B cell (primary cell): ENCODE measurements around the gene SEMA7A. TPM values are rescaled to one million over a fixed set of nuclear protein-coding genes. Genes with fewer than 3 reads are reported as not detected.

Source experiments
- ATAC-seq: fragments of 200-7000 bp; cut with Tn5 transposase; one replicate; pipeline ENCODE4 v1.10.0; 2021; ENCODE audit warnings: low read depth, mild to moderate bottlenecking, moderate number of reproducible peaks, moderate library complexity
- CTCF ChIA-PET: fragments of 350-600 bp; sonication (Branson Sonifier 250); formaldehyde crosslinking; loops from one replicate; lab custom pipeline; 2021; ENCODE audit warnings: antibody characterized with exemption, inconsistent platforms; lab: Charles Lee
- POLR2A ChIA-PET: fragments of 350-600 bp; sonication (Branson Sonifier 250); formaldehyde crosslinking; loops from one replicate; lab custom pipeline; 2021; ENCODE audit warnings: antibody characterized with exemption; lab: Charles Lee
- DNase-seq: peaks from one replicate; pipeline ENCODE4 v3.0.0; 2013
- H2AFZ ChIP-seq: 2 replicates; pipeline ENCODE4 v1.6.1; 2012; ENCODE audit warnings: mild to moderate bottlenecking, low read depth, low read length; ENCODE audit not compliant: insufficient read depth, poor library complexity, severe bottlenecking
- H3K27ac ChIP-seq, 2 donors: 1 replicate in 1 of 2; 2 replicates in 1 of 2; pipeline ENCODE4 v1.5.1; 2012 to 2013; ENCODE audit warnings: low read length in 2 of 2, mild to moderate bottlenecking in 2 of 2, moderate library complexity in 1 of 2
- H3K27me3 ChIP-seq, 4 experiments: fragments of 200-600 bp in 1 of 4; sonication (generic) in 1 of 4; replicated peaks in 1 of 4; 1 replicate in 2 of 4; 2 replicates in 2 of 4; pipeline versions ENCODE4 v1.6.1 to v1.7.0; 2013 to 2016; ENCODE audit warnings: low read length in 3 of 4, mild to moderate bottlenecking in 2 of 4, mixed read lengths in 1 of 4, moderate library complexity in 1 of 4; ENCODE audit not compliant: insufficient read depth in 4 of 4, control insufficient read depth in 3 of 4; ENCODE audit errors: control extremely low read depth in 1 of 4
- H3K36me3 ChIP-seq, 2 experiments: replicated peaks in 1 of 2; 1 replicate in 1 of 2; 2 replicates in 1 of 2; pipeline versions ENCODE4 v1.6.1 to v1.7.1; 2013; ENCODE audit warnings: low read length in 1 of 2; ENCODE audit not compliant: insufficient read depth in 2 of 2, control insufficient read depth in 1 of 2; ENCODE audit errors: control extremely low read depth in 1 of 2, extremely low read depth in 1 of 2
- H3K4me1 ChIP-seq, 2 donors: fragments of 200-600 bp in 1 of 2; sonication (generic) in 1 of 2; 1 replicate in 1 of 2; 2 replicates in 1 of 2; pipeline versions ENCODE4 v1.5.1 to v1.6.1; 2013 to 2017; ENCODE audit warnings: low read length in 2 of 2; ENCODE audit not compliant: control insufficient read depth in 2 of 2, insufficient read depth in 2 of 2
- H3K4me2 ChIP-seq: replicated peaks from 2 replicates; pipeline ENCODE3; 2012; ENCODE audit warnings: mild to moderate bottlenecking, low read depth, low read length; ENCODE audit not compliant: poor library complexity, severe bottlenecking
- H3K4me3 ChIP-seq, 5 experiments: fragments of 200-600 bp in 1 of 5; sonication (generic) in 1 of 5; 1 replicate in 3 of 5; 2 replicates in 2 of 5; pipeline versions ENCODE4 v1.5.1 to v1.7.0; 2011 to 2016; ENCODE audit warnings: low read length in 4 of 5, mild to moderate bottlenecking in 4 of 5, low read depth in 2 of 5, control low read depth in 1 of 5, moderate library complexity in 1 of 5; ENCODE audit not compliant: insufficient read depth in 1 of 5; ENCODE audit errors: control extremely low read depth in 1 of 5, extremely low read depth in 1 of 5
- H3K79me2 ChIP-seq: fragments of 200-600 bp; sonication (generic); one replicate; pipeline ENCODE4 v1.6.0; 2016; ENCODE audit warnings: low read length; ENCODE audit not compliant: control insufficient read depth, insufficient read depth
- H3K9ac ChIP-seq: fragments of 200-600 bp; sonication (generic); 2 replicates; pipeline ENCODE4 v1.6.1; 2017; ENCODE audit warnings: mild to moderate bottlenecking, low read length, moderate library complexity
- H3K9me3 ChIP-seq, 3 donors: one replicate each; pipeline versions ENCODE4 v1.6.1 to v1.7.1; 2013; ENCODE audit warnings: low read length in 2 of 3; ENCODE audit not compliant: control insufficient read depth in 2 of 3, insufficient read depth in 1 of 3; ENCODE audit errors: control extremely low read depth in 1 of 3
- H4K20me1 ChIP-seq: 2 replicates; pipeline ENCODE4 v1.6.0; 2012; ENCODE audit warnings: mild to moderate bottlenecking, low read length; ENCODE audit not compliant: insufficient read depth, control insufficient read depth, poor library complexity, severe bottlenecking
- H3K27ac Mint-ChIP-seq: one replicate; pipeline ENCODE4 v1.8.0; 2021; ENCODE audit warnings: mixed read lengths
- H3K27me3 Mint-ChIP-seq: one replicate; pipeline ENCODE4 v1.8.0; 2021; ENCODE audit warnings: mixed read lengths
- H3K4me1 Mint-ChIP-seq: one replicate; pipeline ENCODE4 v1.8.0; 2021; ENCODE audit warnings: mixed read lengths
- H3K4me3 Mint-ChIP-seq: one replicate; pipeline ENCODE4 v1.8.0; 2021; ENCODE audit warnings: mixed read lengths
- H3K9me3 Mint-ChIP-seq: one replicate; pipeline ENCODE4 v1.8.0; 2022; ENCODE audit warnings: mixed read lengths; ENCODE audit not compliant: insufficient read depth
- EZH2 ChIP-seq: IDR thresholded peaks from 2 replicates; pipeline ENCODE4 v1.6.1; 2012; ENCODE audit warnings: borderline replicate concordance, low read depth, mild to moderate bottlenecking, moderate library complexity, low read length; ENCODE audit not compliant: insufficient read depth, poor library complexity, severe bottlenecking
- WGBS: methylation state at CpG from one replicate; pipeline ENCODE4 v1.1.5; 2013; ENCODE audit warnings: missing lambda C conversion rate; ENCODE audit not compliant: insufficient coverage; 5-methylcytosine and 5-hydroxymethylcytosine counted together
- intact Hi-C: fragments of 100-400 bp; cut with micrococcal nuclease; formaldehyde crosslinking; loops from one replicate; pipeline ENCODE4 v1.10.0; 2022
- polyA plus RNA-seq: library from polyadenylated mRNA; depleted of rRNA; stranded (reverse); fragments of >200 nt; gene quantifications from 2 replicates; pipeline ENCODE4 v1.2.3, GENCODE V29; 2012
- total RNA-seq, 2 donors: library from RNA; stranded (reverse); fragments of 120-200 nt in 1 of 2; gene quantifications; 1 replicate in 1 of 2; 2 replicates in 1 of 2; pipeline versions ENCODE4 v1.2.3 to v1.2.4, GENCODE V29; 2013 to 2022
- TF ChIP-seq, protein P1 (sequence below): fragments of 200-600 bp; IDR thresholded peaks from one replicate; pipeline ENCODE4 v1.8.0; 2022; ENCODE audit warnings: antibody characterized with exemption, mild to moderate bottlenecking

The SEMA7A gene
- total and polyA plus RNA-seq, 2 donors (not counting 1 experiment from before 2014, with no cell fraction given) = 42.0 to 44.2 TPM

DNA sequence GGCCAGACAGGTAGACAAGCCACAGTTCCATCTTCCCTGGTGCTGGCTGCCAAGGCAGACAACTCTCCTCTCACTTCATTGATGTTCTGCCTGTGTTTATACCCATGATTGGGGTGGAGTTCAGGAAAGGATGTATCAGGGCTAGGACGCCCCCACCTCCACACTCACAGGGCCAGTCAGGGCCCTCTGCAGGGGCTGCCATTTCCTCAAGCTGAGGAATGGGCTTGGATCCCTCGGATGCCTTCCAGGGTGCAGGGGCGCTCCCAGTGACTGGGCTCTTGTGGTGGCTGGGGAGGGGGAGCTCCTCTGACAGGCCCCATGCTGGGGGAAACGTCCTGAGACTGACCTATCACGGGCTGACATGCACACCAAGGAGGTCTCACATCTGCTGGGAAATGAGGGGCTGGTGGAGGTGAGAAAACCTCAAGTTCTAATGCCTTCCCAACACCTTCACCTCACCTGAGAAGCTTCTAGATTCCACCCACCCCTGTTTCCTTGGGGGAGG is 31.4 kb downstream of the SEMA7A start:
- no peaks in the 10 kb centered on the region for H3K27me3 ChIP-seq
- H4K20me1 ChIP-seq = no peaks in the 10 kb centered on the region
- ATAC-seq = no peak
- 64% methylated on average over 2 of the region's 5 CpGs for WGBS
- DNase-seq = no peak
- H3K27ac ChIP-seq = peak overlapping the region; percentile 76
- peaks cover 0 to 4% (median 0%) of the 10 kb centered on the region in 3 donors for H3K9me3 ChIP-seq
- intact Hi-C loops = loop anchor here (1.0 kb wide), 1 partner anchor 27 kb away; no protein-coding TSS in a partner anchor
- H3K9ac ChIP-seq = peak overlapping the region; percentile 22
- Mint-ChIP-seq H3K27ac (peak overlapping the region; percentile 57), H3K27me3 (no peaks in the 10 kb centered on the region), H3K4me1 (peaks cover 92% of the 10 kb centered on the region), H3K9me3 (no peaks in the 10 kb centered on the region), H3K4me3 (peak overlapping the region; percentile 49)
- peak overlapping the region; percentile 80 for H3K4me2 ChIP-seq
- TF ChIP-seq, protein P1, sequence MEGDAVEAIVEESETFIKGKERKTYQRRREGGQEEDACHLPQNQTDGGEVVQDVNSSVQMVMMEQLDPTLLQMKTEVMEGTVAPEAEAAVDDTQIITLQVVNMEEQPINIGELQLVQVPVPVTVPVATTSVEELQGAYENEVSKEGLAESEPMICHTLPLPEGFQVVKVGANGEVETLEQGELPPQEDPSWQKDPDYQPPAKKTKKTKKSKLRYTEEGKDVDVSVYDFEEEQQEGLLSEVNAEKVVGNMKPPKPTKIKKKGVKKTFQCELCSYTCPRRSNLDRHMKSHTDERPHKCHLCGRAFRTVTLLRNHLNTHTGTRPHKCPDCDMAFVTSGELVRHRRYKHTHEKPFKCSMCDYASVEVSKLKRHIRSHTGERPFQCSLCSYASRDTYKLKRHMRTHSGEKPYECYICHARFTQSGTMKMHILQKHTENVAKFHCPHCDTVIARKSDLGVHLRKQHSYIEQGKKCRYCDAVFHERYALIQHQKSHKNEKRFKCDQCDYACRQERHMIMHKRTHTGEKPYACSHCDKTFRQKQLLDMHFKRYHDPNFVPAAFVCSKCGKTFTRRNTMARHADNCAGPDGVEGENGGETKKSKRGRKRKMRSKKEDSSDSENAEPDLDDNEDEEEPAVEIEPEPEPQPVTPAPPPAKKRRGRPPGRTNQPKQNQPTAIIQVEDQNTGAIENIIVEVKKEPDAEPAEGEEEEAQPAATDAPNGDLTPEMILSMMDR = no peak
- no peak for TF ChIP-seq EZH2
- H2AFZ ChIP-seq = no peak overlapping the region
- H3K4me3 ChIP-seq = peak overlapping the region in 2 of 5 experiments; percentile 9 to 41
- no peaks in the 10 kb centered on the region for H3K36me3 ChIP-seq
- peaks cover 86 to 99% of the 10 kb centered on the region in 2 donors for H3K4me1 ChIP-seq
- CTCF ChIA-PET = interaction anchor here (0.9 to 9.5 kb wide), 10 partner anchors 8 to 39 kb away, joined by 3 to 153 read pairs (median 6); no protein-coding TSS in a partner anchor
- H3K79me2 ChIP-seq = peaks cover 10% of the 10 kb centered on the region
- POLR2A ChIA-PET = interaction anchor here (0.9 to 8.4 kb wide), 11 partner anchors 9 to 385 kb away, joined by 3 to 64 read pairs (median 6); partner anchors contain the start of genes SEMA7A and UBL7
